RWPE2 (cell line): Measurements from ENCODE around the gene LY6G6F.

Experiments
- ATAC-seq: fragments of 200-7000 bp; cut with Tn5 transposase; 3 replicates; pipeline ENCODE4 v1.9.1; 2021; ENCODE audit warnings: low read depth
- DNase-seq: peaks from one replicate; pipeline ENCODE4 v3.0.0-alpha.2; 2020; ENCODE audit warnings: low spot score
- H3K27ac ChIP-seq: fragments of 450-650 bp; 2 replicates; pipeline ENCODE4 v1.5.1; 2017; ENCODE audit warnings: mild to moderate bottlenecking; ENCODE audit not compliant: poor library complexity, severe bottlenecking
- H3K27me3 ChIP-seq: fragments of 250-450 bp; sonication (Bioruptor Pico); 2 replicates; pipeline ENCODE4 v1.5.1; 2021; ENCODE audit warnings: mild to moderate bottlenecking, moderate library complexity; ENCODE audit not compliant: insufficient read depth, poor library complexity, severe bottlenecking
- H3K36me3 ChIP-seq: fragments of 250-450 bp; sonication (Bioruptor Pico); 2 replicates; pipeline ENCODE4 v1.5.1; 2020; ENCODE audit warnings: low read depth, mild to moderate bottlenecking, moderate library complexity
- H3K4me1 ChIP-seq: fragments of 250-450 bp; sonication (Bioruptor Pico); 2 replicates; pipeline ENCODE4 v1.5.1; 2021; ENCODE audit warnings: mild to moderate bottlenecking, moderate library complexity; ENCODE audit not compliant: insufficient read depth, poor library complexity, severe bottlenecking
- H3K4me3 ChIP-seq: fragments of 250-450 bp; sonication (Bioruptor Pico); 2 replicates; pipeline ENCODE4 v1.5.1; 2021; ENCODE audit warnings: mild to moderate bottlenecking, moderate library complexity; ENCODE audit not compliant: severe bottlenecking
- H3K9me3 ChIP-seq: fragments of 250-450 bp; sonication (Bioruptor Pico); 2 replicates; pipeline ENCODE4 v1.5.1; 2021; ENCODE audit warnings: mild to moderate bottlenecking, moderate library complexity; ENCODE audit not compliant: severe bottlenecking
- CTCF ChIP-seq: fragments of 450-650 bp; IDR thresholded peaks from one replicate; pipeline ENCODE4 v1.5.1; 2017; ENCODE audit warnings: mild to moderate bottlenecking, moderate library complexity; ENCODE audit not compliant: poor library complexity, severe bottlenecking

Gene LY6G6F

GRCh38 chr6:31732029-31732428, 25.4 kb downstream of the LY6G6F start:
- Histone ChIP-seq H3K27me3 (no peaks in the 10 kb centered on the region), H3K36me3 (peaks cover 50% of the 10 kb centered on the region), H3K9me3 (no peaks in the 10 kb centered on the region), H3K27ac (no peak overlapping the region), H3K4me1 (peaks cover 19% of the 10 kb centered on the region), H3K4me3 (no peak overlapping the region)
- TF ChIP-seq CTCF, result no peak
- DNase-seq (no peak), ATAC-seq (no peak)

- TF ChIP-seq CTCF, result no peak
- Histone ChIP-seq H3K4me1 (peaks cover 33% of the 10 kb centered on the region), H3K4me3 (no peak overlapping the region), H3K27me3 (no peaks in the 10 kb centered on the region), H3K9me3 (no peaks in the 10 kb centered on the region), H3K36me3 (peaks cover 50% of the 10 kb centered on the region), H3K27ac (peak overlapping the region; percentile 93)
- no peak for ATAC-seq
- DNase-seq, result no peak
Measured at GRCh38 chr6:31733734-31734133, 27.1 kb downstream of the LY6G6F start.

GRCh38 chr6:31734247-31734820, 27.7 kb downstream of the LY6G6F start:
- no peak for ATAC-seq

GRCh38 chr6:31734821-31735406, 28.2 kb downstream of the LY6G6F start:
- TF ChIP-seq CTCF, result no peak
- ATAC-seq (peak; percentile 38), DNase-seq (no peak)
- Histone ChIP-seq H3K4me3 (peak overlapping the region; percentile 80), H3K36me3 (peaks cover 50% of the 10 kb centered on the region), H3K9me3 (no peaks in the 10 kb centered on the region), H3K4me1 (peaks cover 41% of the 10 kb centered on the region), H3K27ac (peak overlapping the region; percentile 93), H3K27me3 (no peaks in the 10 kb centered on the region)

More at GRCh38 chr6:31734247-31734820, 27.7 kb downstream of the LY6G6F start:
- Histone ChIP-seq H3K27ac (peak overlapping the region; percentile 93), H3K4me3 (peak overlapping the region; percentile 80), H3K9me3 (no peaks in the 10 kb centered on the region), H3K4me1 (peaks cover 39% of the 10 kb centered on the region), H3K27me3 (no peaks in the 10 kb centered on the region), H3K36me3 (peaks cover 50% of the 10 kb centered on the region)
- DNase-seq, result no peak
- TF ChIP-seq CTCF, result no peak

GRCh38 chr6:31736021-31736767, 29.5 kb downstream of the LY6G6F start, which contains the start of gene CLIC1:
TSS of gene CLIC1 (minus strand) at chr6:31736530. CDS start at chr6:31736300, 230 bp downstream.
- H3K9me3 ChIP-seq, result no peaks in the 10 kb centered on the region
- ATAC-seq (peak; percentile 55), DNase-seq (peak; percentile 90)
- peak within 1 kb of the TSS; percentile 93 for H3K27ac ChIP-seq
- no peak for TF ChIP-seq CTCF
- peak within 1 kb of the TSS; percentile 80 for H3K4me3 ChIP-seq
- H3K36me3 ChIP-seq, result peaks cover 43% of the 10 kb centered on the region
- H3K4me1 ChIP-seq, result peaks cover 38% of the 10 kb centered on the region
- no peaks in the 10 kb centered on the region for H3K27me3 ChIP-seq
